ENCODE measurements around the gene CASTOR1.
"Not testable (repeated sequence)": the region's sequence is repeated elsewhere in the genome, so short reads cannot be mapped to it uniquely, and the experiment has no call there.

CASTOR1 gene

GRCh38 chr22:30289141-30289979 is at the start of gene CASTOR1:
TSS of gene CASTOR1 (minus strand) at chr22:30289505. CDS start at chr22:30289497, 8 bp downstream.
- peak; percentile 97 for DNase-seq

GRCh38 chr22:30338802-30339201 is 49.5 kb upstream of the CASTOR1 start:
- no peak for DNase-seq

DNA sequence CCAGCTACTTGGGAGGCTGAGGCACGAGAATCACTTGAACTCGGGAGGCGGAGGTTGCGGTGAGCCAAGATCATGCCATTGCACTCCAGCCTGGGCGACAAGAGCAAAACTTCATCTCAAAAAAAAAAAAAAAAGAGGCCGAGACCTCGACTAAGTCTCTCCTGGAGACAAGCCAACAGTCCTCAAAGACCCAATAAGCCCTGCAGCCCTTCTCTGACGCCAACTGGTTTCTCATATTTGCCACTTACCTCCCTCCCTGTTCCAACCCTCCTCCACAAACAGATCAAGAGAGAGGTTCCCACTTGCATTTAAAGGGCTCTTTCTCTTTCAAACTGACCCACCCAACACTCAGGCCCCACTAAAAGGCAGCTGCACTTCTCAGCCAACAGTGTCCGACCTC is 49.0 kb upstream of the CASTOR1 start:
- not testable (repeated sequence) for DNase-seq

DNA sequence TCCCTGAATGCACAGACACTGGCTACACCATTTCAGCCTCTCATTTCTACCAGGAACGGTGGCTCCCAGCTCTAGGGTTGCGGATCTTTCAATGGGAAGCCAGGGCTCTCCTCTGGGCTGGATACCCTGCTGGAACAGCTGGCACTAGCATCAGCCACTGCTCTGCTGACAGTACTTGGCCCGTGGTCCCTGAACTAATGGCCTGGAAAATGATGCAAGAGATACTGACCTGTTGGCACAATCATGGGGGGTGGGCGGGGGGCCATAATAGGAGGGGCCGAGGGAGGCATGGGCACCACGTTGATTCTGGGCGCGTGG is 48.1 kb upstream of the CASTOR1 start:
- no peak for DNase-seq

- peak; percentile 11 for DNase-seq
Observed at GRCh38 chr22:30336752-30337460, 47.6 kb upstream of the CASTOR1 start.

- DNase-seq, result no peak
Observed at GRCh38 chr22:30335236-30335635, 45.9 kb upstream of the CASTOR1 start.

DNA sequence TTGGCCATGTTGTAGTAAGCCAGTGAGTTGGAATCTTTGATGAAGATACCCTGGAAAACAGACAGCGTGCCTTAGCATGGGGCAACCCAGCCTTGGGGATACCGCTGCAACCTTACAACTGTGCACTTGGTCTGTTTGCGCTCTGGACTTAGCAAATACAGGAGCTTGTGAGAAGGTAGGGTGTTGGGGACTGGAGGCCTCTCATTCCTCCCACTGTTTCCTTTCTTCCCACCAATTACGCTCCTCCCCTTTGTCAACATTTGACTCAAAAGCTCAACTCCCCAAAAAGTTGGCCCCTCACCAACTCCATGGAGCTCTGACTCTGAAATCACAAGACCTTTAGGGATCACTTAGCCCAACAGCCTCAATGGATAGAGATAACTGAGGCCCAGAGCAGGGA is 45.3 kb upstream of the CASTOR1 start:
- DNase-seq, result no peak

DNA sequence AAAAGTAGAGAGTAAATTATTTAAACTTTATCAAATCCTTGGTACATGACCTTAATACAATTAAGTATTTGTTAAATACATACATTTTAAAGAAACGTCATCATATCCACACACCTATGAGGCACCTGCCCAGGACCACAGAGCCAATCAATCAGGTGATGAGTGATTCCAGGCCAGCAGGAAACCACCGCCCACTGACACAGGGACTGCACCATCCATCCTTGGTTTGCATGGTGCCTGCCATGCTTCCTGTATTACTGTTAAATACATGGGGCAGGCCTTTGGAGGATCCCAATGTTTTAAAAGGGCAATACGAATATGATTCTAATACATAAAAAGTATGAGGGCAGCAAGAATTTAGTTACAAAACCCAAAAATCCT is 44.4 kb upstream of the CASTOR1 start:
- DNase-seq, result no peak

- no peak for DNase-seq
Observed at GRCh38 chr22:30332994-30333706, 43.8 kb upstream of the CASTOR1 start.

DNA sequence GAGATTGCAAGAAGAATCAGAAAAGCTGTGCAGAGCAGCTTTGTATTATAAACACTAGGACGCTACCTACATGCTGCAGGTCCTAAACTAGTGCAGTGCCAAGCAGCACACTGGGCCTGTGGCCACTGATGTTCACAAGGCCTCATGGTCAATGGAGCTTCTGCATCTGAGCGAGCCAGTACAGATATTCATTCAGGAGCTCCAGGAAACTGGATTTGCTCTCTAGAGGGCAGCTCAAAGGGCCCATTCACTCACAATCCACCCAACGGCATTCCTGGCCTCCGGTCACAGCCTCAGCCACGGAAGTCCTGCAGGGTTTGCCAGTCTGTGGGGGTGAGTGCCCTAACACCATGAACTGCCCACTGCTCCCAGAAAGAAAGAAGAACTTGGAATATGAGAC is 43.2 kb upstream of the CASTOR1 start:
- DNase-seq, result peak; percentile 50

GRCh38 chr22:30328466-30329049 is 39.3 kb upstream of the CASTOR1 start:
- no peak for DNase-seq

- no peak for DNase-seq
Observed at GRCh38 chr22:30327864-30328345, 38.6 kb upstream of the CASTOR1 start.

GRCh38 chr22:30326706-30327362 is 37.5 kb upstream of the CASTOR1 start, which contains the start of gene TBC1D10A:
TSS of gene TBC1D10A (minus strand) at chr22:30326941. CDS start at chr22:30326881, 60 bp downstream.
- DNase-seq, result peak; percentile 88

- DNase-seq, result no peak
Observed at GRCh38 chr22:30326255-30326705, 37.0 kb upstream of the CASTOR1 start.

- no peak for DNase-seq
Observed at GRCh38 chr22:30325724-30326254, 36.5 kb upstream of the CASTOR1 start.

- DNase-seq, result no peak
Observed at GRCh38 chr22:30325065-30325720, 35.9 kb upstream of the CASTOR1 start.

GRCh38 chr22:30324014-30324730 is 34.9 kb upstream of the CASTOR1 start:
- no peak for DNase-seq

DNA sequence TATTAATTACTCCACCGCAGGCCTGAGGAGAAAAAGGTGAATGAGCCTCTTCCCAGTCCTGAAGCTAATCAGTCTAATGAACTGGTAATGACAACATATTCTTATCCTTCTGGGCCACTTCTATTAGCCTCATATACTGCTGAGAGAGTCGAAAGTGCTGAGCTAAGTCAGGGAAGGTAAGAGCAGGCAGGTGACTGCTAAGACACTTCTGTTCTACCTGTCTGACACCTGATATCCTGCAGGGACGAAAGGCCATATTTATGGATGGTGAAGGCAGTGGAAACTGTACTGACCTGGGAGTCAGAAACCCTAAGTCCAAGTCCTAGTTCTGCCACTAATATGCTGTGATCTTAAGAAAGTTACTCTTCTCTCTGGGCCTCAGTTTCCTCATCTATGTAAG is 33.9 kb upstream of the CASTOR1 start:
- DNase-seq, result no peak

DNA sequence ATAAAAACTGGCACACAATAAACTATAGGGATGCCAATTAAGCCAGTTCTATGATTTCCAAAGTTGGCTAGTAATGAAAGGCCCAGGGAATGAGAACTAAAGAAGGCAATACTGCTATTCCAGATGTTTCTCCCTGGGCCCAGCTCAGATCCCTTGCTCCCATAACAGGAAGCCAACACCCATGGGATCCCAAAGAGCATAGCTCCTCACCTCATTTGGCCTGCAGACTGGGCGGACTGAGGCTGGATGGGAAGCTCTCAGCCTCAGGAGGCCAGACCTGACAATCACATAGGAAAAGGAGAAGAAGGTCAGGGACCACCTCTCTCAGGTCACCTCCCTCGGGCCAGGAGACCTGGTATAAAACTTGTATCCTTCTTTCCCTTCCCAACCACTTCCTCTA is 32.2 kb upstream of the CASTOR1 start:
- DNase-seq, result no peak

DNA sequence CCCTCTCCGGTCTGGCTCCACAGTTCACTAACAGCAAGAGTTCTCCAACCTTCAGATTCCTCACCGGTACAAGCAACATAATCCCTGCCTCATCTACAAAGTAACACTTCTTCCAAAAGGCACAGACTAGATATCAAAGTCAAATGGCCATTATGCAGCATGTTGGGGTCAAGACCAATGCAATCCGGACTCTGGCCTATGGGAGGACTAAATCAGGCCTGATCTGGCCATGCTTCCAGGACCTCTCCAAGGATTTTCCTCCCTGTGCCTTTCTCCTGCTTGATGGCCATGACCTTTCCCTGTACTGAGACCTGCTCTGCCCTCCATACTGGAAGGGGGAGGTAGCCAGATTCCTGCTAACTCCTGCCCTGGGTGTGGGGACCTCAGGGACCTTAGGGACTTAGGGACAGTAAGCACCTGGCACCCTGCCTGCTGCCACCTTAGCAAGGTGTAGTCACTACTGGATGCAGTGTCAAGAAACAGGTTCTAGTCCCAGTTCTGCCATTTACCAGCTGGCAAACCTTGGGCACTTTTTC is 30.8 kb upstream of the CASTOR1 start:
- DNase-seq, result no peak
